ENCODE measurements around the gene SPEG. TPM values are rescaled to one million over a fixed set of nuclear protein-coding genes. Genes with fewer than 3 reads are reported as not detected.

Gene SPEG
- total RNA-seq, 2 donors from 2014 or later: 2.9 to 3.6 TPM

DNA sequence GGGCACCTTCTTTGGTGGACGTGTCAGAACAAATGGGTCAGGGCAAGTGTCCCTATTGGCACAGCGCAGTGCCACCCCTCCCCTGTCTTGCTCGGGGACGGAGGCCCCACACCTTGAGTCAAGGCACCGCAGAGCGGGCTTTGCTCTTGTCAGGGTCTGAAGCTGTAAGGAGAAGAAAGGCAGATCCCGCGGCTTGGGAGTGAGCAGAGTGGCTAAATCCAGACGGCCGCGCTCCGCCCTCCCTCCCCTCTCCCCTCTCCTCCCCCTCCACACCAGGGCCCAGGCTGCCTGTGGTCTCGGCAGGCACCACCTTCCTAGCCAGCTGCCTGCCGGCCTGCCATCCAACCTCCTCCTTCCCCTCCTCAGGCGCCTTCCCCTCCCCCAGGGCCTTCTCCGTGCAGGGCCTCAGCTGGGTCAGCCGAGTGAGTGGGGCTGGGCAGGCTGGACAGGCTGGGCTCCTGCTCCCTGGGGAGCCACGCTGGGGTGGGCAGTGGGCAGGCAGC, 25.8 kb downstream of the SPEG start:
- whole genome bisulfite sequencing, 2 donors: 58 to 67% methylated on average over 4 to 18 of the region's 18 CpGs
- no peaks in the 10 kb centered on the region for H3K36me3 ChIP-seq (replicated peaks in 1 of 2; ENCODE audit: insufficient read depth in 1 of 2, low read depth in 2 of 2)

DNA sequence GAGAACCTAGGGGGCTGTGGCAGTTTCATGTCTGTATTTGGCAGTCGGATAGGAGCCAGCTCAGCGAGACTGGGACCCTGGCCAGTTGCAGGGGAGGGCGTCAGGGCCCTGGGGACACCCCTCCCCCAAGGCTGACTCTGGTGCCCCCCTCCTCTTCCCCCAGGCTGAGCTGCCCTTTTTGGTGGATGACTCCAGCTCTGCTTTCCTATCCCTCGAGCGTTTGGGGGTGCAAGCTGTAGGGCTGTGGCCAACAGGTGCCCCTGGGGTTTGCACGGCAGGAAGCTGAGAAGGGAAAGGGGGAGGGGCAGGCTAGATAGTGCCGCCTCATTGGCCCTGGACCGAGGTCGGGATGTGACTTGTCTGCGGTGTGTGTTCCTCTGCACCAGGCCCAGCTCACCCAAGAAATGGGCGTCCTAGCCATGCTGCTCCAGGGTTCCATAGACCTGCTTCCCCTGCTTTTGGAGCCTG, 26.4 kb downstream of the SPEG start:
- Histone ChIP-seq H3K36me3 (replicated peaks in 1 of 2; ENCODE audit: insufficient read depth in 1 of 2, low read depth in 2 of 2) (no peaks in the 10 kb centered on the region), H3K9me3 (no peaks in the 10 kb centered on the region), H3K27ac (no peak overlapping the region), H3K4me1 (no peaks in the 10 kb centered on the region), H3K4me3 (no peak overlapping the region), H3K27me3 (no peaks in the 10 kb centered on the region)
- intact Hi-C loops (cut with DNase I): no loop called here
- ATAC-seq (no peak), DNase-seq (no peak)
- 33 to 37% methylated on average over 10 to 11 of the region's 11 CpGs for WGBS, 2 donors
- no peak for TF ChIP-seq POLR2A (IDR thresholded peaks at IDR 0.05)
- TF ChIP-seq, protein P1, sequence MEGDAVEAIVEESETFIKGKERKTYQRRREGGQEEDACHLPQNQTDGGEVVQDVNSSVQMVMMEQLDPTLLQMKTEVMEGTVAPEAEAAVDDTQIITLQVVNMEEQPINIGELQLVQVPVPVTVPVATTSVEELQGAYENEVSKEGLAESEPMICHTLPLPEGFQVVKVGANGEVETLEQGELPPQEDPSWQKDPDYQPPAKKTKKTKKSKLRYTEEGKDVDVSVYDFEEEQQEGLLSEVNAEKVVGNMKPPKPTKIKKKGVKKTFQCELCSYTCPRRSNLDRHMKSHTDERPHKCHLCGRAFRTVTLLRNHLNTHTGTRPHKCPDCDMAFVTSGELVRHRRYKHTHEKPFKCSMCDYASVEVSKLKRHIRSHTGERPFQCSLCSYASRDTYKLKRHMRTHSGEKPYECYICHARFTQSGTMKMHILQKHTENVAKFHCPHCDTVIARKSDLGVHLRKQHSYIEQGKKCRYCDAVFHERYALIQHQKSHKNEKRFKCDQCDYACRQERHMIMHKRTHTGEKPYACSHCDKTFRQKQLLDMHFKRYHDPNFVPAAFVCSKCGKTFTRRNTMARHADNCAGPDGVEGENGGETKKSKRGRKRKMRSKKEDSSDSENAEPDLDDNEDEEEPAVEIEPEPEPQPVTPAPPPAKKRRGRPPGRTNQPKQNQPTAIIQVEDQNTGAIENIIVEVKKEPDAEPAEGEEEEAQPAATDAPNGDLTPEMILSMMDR (IDR thresholded peaks at IDR 0.05): no peak

More for the DNA sequence above, 25.8 kb downstream of the SPEG start:
- no peaks in the 10 kb centered on the region for H3K9me3 ChIP-seq
- no peak overlapping the region for H3K27ac ChIP-seq
- no peaks in the 10 kb centered on the region for H3K4me1 ChIP-seq
- intact Hi-C loops (cut with DNase I): no loop called here
- H3K4me3 ChIP-seq: no peak overlapping the region
- no peaks in the 10 kb centered on the region for H3K27me3 ChIP-seq
- DNase-seq (no peak), ATAC-seq (no peak)
- TF ChIP-seq, protein P1 (IDR thresholded peaks at IDR 0.05): no peak
- no peak for TF ChIP-seq POLR2A (IDR thresholded peaks at IDR 0.05)

DNA sequence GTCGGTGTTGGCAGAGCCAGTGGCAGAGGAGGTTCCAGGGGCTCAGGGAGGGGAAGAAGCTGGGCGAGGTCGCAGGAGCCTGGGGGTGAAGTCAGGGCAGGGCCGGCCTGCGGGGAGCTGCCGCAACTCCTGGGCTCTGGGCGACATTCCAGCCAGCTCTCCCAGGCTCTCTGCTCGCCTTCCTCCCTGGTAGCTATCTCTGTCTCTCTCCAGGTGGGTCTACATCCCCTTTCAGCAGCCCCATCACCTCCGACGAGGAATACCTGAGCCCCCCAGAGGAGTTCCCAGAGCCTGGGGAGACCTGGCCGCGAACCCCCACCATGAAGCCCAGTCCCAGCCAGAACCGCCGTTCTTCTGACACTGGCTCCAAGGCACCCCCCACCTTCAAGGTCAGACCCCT, 27.0 kb downstream of the SPEG start:
- intact Hi-C loops (cut with DNase I): no loop called here
- no peak for TF ChIP-seq POLR2A (IDR thresholded peaks at IDR 0.05)
- TF ChIP-seq, protein P1 (IDR thresholded peaks at IDR 0.05): no peak
- 87 to 88% methylated on average over 13 to 14 of the region's 14 CpGs for WGBS, 2 donors
- Histone ChIP-seq H3K4me1 (no peaks in the 10 kb centered on the region), H3K27me3 (no peaks in the 10 kb centered on the region), H3K4me3 (no peak overlapping the region), H3K27ac (no peak overlapping the region), H3K9me3 (no peaks in the 10 kb centered on the region), H3K36me3 (replicated peaks in 1 of 2; ENCODE audit: insufficient read depth in 1 of 2, low read depth in 2 of 2) (no peaks in the 10 kb centered on the region)
- DNase-seq (no peak), ATAC-seq (no peak)

DNA sequence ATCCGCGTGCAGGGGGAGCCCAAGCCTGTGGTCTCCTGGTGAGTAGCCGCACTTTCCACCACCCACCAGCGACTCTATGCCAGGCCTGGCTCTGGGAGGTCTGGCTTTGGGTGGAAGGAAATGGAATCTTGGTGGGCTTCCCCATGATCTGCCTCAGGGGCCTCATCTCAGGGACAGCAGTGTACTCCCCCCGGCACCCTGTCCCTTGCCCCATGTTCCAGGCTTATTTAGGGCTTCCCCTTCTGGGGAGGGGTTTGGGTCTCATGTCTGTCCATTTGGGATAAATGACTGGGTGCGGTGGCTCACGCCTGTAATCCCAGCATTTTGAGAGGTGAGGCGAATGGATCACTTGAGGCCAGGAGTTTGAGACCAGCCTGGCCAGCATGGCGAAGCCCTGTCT, 27.7 kb downstream of the SPEG start:
- ATAC-seq: no peak
- no peak for DNase-seq
- WGBS, 2 donors: 91% methylated on average over 4 to 9 of the region's 9 CpGs
- Histone ChIP-seq H3K27me3 (no peaks in the 10 kb centered on the region), H3K27ac (no peak overlapping the region), H3K4me3 (no peak overlapping the region), H3K4me1 (no peaks in the 10 kb centered on the region), H3K36me3 (replicated peaks in 1 of 2; ENCODE audit: insufficient read depth in 1 of 2, low read depth in 2 of 2) (no peaks in the 10 kb centered on the region), H3K9me3 (no peaks in the 10 kb centered on the region)
- intact Hi-C loops (cut with DNase I): no loop called here
- TF ChIP-seq, protein P1 (IDR thresholded peaks at IDR 0.05): no peak
- no peak for TF ChIP-seq POLR2A (IDR thresholded peaks at IDR 0.05)

Data from body of pancreas (tissue), 4 donors.